GM12875 (cell line): ENCODE measurements around the gene SLC2A5.

Experiments used
- H3K4me3 ChIP-seq: one replicate; pipeline ENCODE4 v1.5.1; 2011; ENCODE audit warnings: low read depth, low read length, control low read depth
- CTCF ChIP-seq: IDR thresholded peaks from 2 replicates; pipeline ENCODE4 v1.5.1; 2011; ENCODE audit warnings: low read depth, mild to moderate bottlenecking, control low read depth, inconsistent platforms, low read length, moderate library complexity, borderline replicate concordance; ENCODE audit not compliant: insufficient read depth

The SLC2A5 gene

GRCh38 chr1:9062021-9062471 lies 7.4 kb downstream of the SLC2A5 start:
- TF ChIP-seq CTCF = no peak
- no peak overlapping the region for H3K4me3 ChIP-seq

GRCh38 chr1:9061252-9061960 lies 8.0 kb downstream of the SLC2A5 start:
- no peak overlapping the region for H3K4me3 ChIP-seq
- no peak for TF ChIP-seq CTCF

- no peak for TF ChIP-seq CTCF
- no peak overlapping the region for H3K4me3 ChIP-seq
Observed at GRCh38 chr1:9059891-9060744, 9.3 kb downstream of the SLC2A5 start.

GRCh38 chr1:9058465-9058864 lies 11.0 kb downstream of the SLC2A5 start:
- no peak for TF ChIP-seq CTCF
- H3K4me3 ChIP-seq = no peak overlapping the region

GRCh38 chr1:9057851-9058250 lies 11.6 kb downstream of the SLC2A5 start:
- TF ChIP-seq CTCF = no peak
- H3K4me3 ChIP-seq = no peak overlapping the region

- no peak overlapping the region for H3K4me3 ChIP-seq
- no peak for TF ChIP-seq CTCF
Observed at GRCh38 chr1:9052272-9053049, 17.0 kb downstream of the SLC2A5 start.
